ENCODE data around the gene ELOVL2.

The ELOVL2 gene

DNA sequence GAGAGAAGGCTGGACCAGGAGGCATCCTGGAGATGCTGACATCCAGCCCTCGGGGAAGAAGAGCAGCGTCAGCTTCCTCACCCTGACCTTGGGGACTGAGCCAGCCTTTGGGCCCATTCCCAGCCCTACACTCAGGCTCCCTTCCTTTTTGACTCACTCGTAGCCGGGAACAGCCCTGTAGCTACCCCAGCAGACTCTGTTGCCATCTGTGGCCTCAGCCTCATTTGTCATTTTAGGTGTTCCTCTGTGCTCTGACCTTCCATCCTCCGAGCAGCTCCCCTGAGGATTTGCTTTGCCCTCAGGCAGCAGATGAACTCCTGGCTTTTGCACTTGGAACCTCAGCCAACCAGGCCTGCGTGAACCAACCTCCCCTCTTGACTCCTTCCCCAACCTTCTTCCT lies 67.5 kb downstream of the ELOVL2 start:
- no peak for DNase-seq

DNA sequence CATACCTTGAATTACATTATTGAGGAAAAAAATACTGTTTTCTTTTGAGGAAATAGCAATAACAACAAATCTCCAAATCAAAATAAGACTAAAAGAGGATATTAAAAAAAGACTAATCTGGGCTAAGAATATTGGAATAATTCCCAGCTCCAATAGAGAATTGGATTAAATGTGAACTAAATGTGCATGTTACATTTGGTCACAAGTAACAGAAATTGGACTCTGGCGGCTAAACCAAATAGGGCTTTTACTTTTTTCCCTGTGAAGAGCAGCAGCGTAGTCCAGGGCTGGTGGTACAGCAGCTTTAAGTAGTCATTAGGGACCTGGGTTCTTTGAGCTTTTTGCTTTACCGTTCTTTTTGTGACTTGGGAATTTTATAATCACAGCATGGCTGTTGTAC lies 71.9 kb downstream of the ELOVL2 start:
- DNase-seq, result no peak

DNA sequence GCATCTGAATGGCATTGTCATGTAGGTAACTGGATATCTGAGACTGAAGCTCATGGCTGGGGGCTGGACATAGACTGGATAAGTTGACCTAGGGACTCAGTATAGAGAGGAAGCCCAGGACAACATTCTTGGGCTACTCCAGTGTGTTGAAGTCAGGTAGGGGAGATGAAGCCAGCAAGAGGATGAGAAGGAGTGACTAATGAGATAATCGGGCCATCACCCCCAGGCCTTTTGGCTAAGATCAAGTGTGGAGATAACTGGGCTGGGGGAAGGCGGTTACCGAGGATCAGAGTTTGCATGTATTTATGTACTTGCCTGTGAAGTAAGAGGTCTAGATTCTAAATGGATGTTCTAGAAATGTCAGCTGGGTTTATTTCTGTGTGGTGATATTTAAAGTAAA lies 73.4 kb downstream of the ELOVL2 start:
- no peak for DNase-seq

DNA sequence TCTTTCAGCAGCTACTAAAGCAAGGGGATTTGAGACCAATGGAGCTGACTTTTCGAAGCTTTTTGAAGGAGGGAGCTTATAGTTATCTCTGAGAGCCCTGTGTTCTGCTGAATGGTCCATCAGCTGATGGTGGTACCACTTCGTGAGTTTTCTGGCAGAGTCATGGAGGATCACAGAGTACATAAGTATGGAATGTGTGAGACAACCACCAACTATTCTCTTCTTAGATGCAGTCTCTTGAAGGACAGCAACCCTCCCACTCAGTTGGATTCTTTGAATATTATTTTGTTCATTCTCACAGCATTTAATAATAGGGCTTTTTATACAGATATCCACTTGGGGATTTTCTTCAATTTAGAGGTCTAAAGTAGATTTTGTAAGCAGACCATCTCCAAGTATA lies 75.3 kb downstream of the ELOVL2 start:
- no peak for DNase-seq

DNA sequence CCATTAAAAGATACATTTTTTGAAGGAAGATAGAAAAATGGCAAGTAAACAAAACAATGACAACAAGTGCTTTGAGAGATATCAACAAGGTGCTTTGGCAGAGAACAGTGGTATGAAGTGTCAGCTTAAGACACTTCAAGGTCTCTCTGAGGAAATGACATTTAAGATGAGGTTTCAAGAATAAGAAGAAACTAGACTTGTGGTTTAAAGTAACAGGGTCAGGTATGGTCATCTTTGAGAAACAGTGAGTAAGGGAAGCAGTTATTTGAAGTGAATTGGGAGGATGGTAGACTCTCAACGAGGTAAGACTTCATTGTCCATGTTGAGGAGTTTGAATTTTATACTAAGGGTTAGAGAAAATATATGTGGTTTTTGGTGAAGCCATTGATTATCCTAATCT lies 79.4 kb downstream of the ELOVL2 start:
- no peak for DNase-seq

DNA sequence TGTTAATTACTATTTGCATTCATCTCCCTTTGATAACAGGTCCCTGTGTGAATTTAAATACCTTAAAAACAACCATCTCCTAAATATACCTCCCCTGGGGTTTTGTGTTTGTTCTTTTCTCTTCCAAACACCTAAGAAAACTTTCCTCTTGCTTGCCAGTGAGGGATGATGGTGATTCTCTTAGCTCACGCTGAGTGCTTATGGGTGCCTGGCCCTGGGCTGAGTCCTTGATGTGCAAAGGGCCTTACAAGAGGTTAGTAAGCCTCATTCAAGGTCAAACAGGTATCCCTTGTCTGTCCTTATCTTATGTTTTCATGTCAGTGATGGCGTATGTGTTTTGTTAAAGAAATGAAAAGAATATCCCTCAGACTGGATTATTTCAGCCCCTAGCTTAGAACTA lies 81.0 kb downstream of the ELOVL2 start:
- DNase-seq, result no peak

DNA sequence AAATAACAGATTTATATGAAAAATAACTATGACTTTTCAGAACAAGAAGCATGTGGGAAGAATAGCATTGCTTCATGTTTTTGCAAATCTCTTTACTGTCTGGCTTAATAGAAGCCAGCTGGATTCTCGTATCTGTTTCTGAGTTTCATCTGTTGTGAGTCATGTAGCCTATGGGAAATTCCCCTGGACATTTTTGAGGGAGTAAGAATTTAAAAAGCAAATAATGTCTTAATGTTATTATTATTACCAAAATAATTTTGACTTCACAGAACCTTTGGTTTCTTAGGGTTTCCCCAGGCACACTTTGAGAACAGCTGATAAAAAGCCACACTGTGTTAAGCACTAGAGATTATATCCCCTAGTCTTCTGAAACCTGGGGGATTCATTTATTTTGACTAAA lies 81.4 kb downstream of the ELOVL2 start:
- DNase-seq, result no peak

DNA sequence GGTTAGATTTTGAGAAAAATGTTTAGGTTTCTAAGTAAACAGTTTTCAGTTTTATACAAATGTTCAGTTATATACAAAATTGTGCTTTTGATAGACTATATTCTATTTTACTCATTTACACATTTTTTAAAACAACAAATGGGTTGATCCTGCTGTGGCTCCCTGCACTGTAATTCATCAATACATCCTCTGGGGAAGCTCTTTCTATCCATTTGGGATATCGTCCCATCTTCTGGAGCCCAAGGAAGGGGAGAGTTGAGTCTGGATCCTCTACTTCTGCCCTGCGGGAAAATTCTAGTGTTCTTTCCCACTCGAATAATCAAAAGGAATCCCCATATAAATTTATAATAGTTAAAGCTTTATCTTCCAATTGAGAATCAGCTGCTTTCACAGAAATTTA lies 82.3 kb downstream of the ELOVL2 start:
- no peak for DNase-seq

DNA sequence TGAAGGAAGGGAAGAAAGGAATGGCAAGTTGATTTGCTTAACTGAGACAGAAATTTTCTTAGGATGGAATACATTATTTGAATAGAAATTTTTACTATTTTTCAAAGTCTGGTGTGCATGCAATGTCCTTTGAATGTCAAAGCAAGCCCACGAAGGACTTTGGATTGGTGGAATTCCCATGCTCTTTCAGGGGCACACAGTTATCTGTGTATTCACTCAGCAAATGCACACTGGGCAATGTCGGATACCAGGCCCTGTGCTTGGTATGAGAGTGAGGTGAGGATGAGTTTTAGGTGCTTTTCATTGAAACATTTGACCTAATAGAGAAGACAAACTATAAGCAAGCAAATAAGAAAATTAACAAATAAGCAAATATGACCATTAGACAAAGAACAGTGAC lies 83.9 kb downstream of the ELOVL2 start:
- no peak for DNase-seq

DNA sequence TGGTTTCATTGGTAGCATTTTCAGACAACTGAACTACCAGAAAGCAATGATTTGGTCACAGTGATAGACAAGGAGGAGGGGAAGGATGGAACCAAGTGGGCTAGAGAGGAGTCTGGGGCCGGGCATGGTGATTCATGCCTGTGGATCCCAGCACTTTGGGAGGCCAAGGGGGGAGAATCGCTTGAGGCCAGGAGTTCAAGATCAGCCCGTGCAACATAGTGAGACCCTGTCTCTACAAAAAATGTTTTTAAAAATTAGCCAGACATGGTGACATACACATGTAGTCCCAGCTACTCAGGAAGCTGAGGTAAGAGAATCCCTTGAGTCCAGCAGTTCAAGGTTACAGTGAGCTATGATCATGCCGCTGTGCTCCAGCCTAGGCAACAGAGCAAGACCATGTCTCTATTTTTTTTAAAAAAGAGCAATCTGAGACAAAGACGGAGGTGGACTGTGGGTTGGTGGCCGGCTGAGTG lies 86.7 kb downstream of the ELOVL2 start:
- DNase-seq, result no peak

DNA sequence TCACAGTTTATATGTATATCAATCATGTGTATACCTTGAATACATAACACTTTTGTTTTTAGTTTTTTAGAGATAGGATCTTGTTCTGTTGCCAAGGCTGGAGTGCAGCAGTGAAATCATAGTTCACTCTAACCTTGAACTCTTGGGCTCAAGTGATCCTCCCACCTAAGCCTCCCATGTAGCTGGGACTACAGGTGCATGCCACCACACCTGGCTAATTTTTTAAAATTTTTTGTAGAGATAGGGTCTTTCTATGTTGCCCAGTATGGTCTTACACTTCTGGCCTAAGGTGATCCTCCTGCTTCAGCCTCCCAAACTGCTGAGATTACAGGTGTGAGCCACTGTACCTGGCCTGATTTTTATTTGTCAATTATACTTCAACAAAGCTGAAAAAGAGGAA lies 87.3 kb downstream of the ELOVL2 start:
- DNase-seq, result no peak

DNA sequence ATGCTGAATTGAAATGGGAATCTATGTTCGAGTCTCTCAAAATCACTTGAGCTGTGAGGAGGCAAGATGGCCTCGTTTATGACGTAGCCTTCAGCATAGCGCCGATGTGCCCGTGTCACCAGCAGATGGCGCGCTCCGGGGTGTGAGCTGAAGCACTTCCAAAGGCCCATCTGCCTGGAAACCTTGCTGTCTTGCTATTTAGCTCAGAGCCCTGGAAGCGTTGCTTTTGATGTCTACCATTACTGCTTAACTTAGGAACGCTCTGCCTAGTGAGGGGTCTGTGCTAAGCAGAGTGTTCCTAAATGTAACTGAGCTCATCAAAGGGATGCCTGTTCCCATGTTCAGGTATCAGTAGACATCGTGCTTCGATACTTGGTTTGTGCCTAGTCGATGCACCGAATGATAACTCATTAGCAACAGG lies 89.5 kb downstream of the ELOVL2 start:
- peak; percentile 15 to 24 for DNase-seq

DNA sequence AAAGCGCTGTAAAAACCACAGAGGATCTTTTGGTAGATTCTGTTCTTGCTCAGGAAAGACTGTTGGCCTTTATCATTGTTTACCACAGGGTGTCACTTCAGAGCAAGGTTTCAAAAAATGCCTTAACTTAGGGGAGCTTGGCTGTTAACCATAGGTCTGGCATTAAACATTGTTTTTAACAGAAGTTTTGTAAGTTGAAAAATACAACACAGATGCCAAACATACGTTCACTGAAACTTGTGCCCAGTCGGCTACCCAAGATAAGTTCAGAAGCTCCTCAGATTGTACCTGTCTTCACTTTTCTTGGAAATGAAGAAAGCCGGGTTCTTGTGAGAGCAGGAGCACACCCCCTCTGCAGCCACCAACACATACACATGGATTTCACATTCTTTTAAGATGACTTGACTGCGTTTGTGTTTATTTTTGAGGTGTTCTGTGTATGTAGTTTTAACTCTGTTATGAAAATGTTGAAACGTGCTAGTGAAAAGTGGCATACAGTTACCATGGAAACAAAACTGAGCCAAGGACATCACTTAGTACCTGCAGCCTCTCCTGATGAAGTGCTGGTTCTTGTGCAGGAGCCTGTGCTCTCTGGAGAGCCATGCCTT lies 92.3 kb downstream of the ELOVL2 start:
- DNase-seq, result peak; percentile 29 to 51

DNA sequence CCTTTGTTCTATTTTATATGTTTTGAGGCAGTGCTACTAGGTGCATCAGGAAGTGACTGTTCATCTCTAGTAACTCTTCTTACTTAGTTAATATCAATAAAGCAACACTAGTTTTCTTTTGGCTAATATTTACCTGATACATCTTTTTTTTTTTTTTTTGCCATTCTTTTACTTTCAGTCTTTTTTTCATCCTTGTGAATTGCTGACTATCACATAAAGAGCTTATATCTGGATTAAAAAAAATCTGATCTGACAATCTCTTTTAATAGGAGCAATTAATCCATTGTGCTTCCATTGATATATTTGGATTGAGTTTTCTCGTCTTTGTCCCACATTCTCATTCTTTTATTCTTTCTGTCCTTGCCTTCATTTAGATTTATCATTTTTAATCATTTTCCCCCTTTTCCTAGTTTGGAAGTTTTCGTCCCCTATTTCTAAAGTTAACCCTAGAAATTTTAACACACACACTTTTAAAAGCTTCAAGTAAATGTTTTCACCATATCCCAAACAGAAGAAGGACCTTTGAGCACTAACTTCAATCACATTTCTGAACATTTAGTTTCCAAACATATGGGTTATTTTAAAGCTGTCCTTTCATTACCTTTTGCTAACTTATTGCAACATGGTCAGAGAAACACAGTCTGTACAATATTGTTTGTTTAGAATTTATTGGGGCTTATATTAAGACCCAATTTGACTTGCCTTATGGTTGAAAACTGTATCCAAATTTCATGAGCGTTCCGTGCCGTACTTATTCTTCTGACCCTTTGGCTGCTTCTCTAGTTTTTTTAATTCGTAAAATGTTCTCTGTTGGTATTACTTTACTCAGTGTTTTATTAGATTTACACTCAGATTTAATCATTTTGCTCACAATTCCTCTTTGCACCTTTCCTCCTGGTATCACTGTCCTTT lies 94.3 kb downstream of the ELOVL2 start:
- DNase-seq, result no peak

DNA sequence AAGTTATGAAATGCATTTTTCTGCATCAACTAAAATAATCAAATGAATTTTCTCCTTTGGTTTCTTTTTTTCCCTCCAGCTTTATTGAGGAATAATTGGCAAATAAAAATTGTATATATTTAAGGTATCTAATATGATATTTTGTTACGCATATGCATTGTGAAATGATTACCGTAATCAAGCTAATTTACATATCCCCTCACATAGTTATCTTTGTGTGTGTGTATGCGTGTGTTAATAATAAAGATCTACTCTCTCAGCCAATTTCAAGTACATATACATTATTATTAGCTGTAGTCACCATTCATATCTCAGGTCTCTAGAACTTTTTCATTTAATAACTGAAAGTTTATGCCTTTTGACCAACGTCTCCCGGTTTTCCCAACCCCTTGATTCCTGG lies 96.1 kb downstream of the ELOVL2 start:
- DNase-seq, result no peak

DNA sequence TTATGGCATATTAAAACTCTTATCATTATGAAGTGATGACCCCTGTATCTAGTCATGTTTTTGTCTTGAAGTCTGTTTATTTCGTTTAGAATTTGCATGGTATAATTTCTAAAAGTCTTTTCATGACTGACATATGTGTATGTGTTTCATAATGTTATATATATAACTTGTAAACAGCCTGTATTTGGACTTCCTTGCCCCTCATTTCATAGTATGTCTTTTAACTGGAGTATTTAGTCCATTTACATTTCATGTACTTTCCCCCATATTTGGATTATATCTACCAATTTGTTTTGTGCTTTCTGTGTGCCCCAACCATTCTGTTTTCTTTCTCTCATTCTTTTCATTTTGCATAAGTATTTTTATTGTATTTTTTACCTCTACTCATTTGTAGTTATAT lies 98.3 kb downstream of the ELOVL2 start:
- no peak for DNase-seq

DNA sequence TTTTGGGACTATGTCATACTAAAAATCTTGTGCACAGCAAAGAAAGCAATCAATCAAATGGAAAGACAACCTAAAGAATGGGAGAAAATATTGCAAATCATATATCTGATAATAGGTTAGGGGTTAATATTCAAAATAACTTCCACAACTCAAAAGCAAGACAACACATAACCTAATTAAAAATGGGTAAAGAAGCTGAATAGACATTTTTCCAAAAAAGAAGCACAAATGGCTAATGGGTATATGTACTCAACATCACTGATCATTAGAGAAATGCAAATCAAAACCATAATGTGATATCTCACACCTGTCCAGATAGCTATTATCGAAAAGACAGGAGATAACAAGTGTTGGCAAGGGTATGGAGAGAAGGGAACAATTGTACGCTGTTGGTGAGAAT lies 104.3 kb downstream of the ELOVL2 start:
- no peak for DNase-seq

DNA sequence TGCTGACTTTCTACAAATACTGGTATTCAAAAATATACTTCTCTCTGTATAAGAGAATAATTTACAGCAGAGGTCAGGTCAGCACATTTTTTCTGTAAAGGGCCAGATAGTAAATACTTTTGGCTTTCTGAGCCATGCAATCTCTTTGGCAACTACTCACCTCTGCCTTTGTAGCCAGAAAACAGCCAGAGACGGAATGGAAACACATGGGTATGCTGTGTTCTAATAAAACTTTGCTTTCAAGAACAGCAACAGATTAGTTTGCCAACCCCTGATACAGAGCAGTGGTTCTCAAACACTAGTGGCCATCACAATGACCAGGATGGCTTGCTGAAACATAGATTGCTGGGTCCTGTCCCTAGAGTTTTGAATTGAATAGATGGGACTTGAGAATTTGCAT lies 111.0 kb downstream of the ELOVL2 start:
- DNase-seq, result no peak

Measured in AML-193 (cell line).